Mesendoderm (in vitro differentiated cells): Measurements from ENCODE around the gene EGFR.
A peak's percentile ranks its signal among the peaks of the same experiment; 100 is the strongest.

ENCODE experiments used
- DNase-seq: peaks from one replicate; pipeline ENCODE4 v3.0.0; 2013
- H2AK5ac ChIP-seq: 2 replicates; pipeline ENCODE4 v1.6.1; 2013; ENCODE audit warnings: low read length, inconsistent platforms
- H2BK120ac ChIP-seq: 2 replicates; pipeline ENCODE4 v1.6.1; 2013; ENCODE audit warnings: low read depth, mild to moderate bottlenecking, low read length, moderate library complexity, mixed read lengths
- H2BK15ac ChIP-seq: replicated peaks from 2 replicates; pipeline ENCODE4 v1.6.1; 2013; ENCODE audit warnings: low read depth, mild to moderate bottlenecking, moderate library complexity
- H2BK5ac ChIP-seq: 2 replicates; pipeline ENCODE4 v1.6.1; 2013; ENCODE audit warnings: low read length, inconsistent platforms
- H3K18ac ChIP-seq: 2 replicates; pipeline ENCODE4 v1.6.1; 2013; ENCODE audit warnings: mild to moderate bottlenecking, low read length, mixed read lengths
- H3K23ac ChIP-seq: one replicate; pipeline ENCODE4 v1.6.1; 2013; ENCODE audit warnings: low read length
- H3K27ac ChIP-seq: 2 replicates; pipeline ENCODE4 v1.5.1; 2013; ENCODE audit warnings: low read depth, mild to moderate bottlenecking, inconsistent platforms, low read length, moderate library complexity
- H3K27me3 ChIP-seq: 2 replicates; pipeline ENCODE4 v1.6.1; 2013; ENCODE audit warnings: low read length, control low read depth, mild to moderate bottlenecking, inconsistent platforms; ENCODE audit not compliant: insufficient read depth, poor library complexity
- H3K36me3 ChIP-seq: 2 replicates; pipeline ENCODE4 v1.6.1; 2013; ENCODE audit warnings: low read length, inconsistent platforms; ENCODE audit not compliant: control insufficient read depth, insufficient read depth
- H3K4ac ChIP-seq: one replicate; pipeline ENCODE4 v1.6.1; 2013; ENCODE audit warnings: low read depth, mild to moderate bottlenecking, low read length, moderate library complexity
- H3K4me1 ChIP-seq: 2 replicates; pipeline ENCODE4 v1.6.1; 2013; ENCODE audit warnings: low read depth, low read length, inconsistent platforms; ENCODE audit not compliant: control insufficient read depth
- H3K4me2 ChIP-seq: 2 replicates; pipeline ENCODE4 v1.6.1; 2013; ENCODE audit warnings: low read length
- H3K4me3 ChIP-seq: 2 replicates; pipeline ENCODE4 v1.5.1; 2013; ENCODE audit warnings: mild to moderate bottlenecking, low read length
- H3K56ac ChIP-seq: one replicate; pipeline ENCODE4 v1.6.1; 2013; ENCODE audit warnings: low read length
- H3K79me1 ChIP-seq: 2 replicates; pipeline ENCODE4 v1.6.1; 2013; ENCODE audit warnings: low read length, inconsistent platforms
- H3K79me2 ChIP-seq: 2 replicates; pipeline ENCODE4 v1.6.1; 2013; ENCODE audit warnings: mild to moderate bottlenecking, low read length; ENCODE audit not compliant: control insufficient read depth, insufficient read depth
- H3K9ac ChIP-seq: 2 replicates; pipeline ENCODE4 v1.6.1; 2013; ENCODE audit warnings: low read length, inconsistent platforms
- H4K5ac ChIP-seq: one replicate; pipeline ENCODE4 v1.6.1; 2013; ENCODE audit warnings: low read length
- H4K8ac ChIP-seq: one replicate; pipeline ENCODE4 v1.6.1; 2013; ENCODE audit warnings: low read depth, mild to moderate bottlenecking, control low read depth, low read length, moderate library complexity
- WGBS: extraction: QIAGEN DNeasy Blood & Tissue Kit; methylation state at CpG from one replicate; pipeline ENCODE4 v1.1.7; 2013; ENCODE audit warnings: low lambda C conversion rate, missing lambda C conversion rate; ENCODE audit not compliant: insufficient coverage; ENCODE audit errors: extremely low coverage; 5-methylcytosine and 5-hydroxymethylcytosine counted together

The EGFR gene

GRCh38 chr7:55016746-55017090, 2.1 kb upstream of the EGFR start:
- no peak overlapping the region for H4K5ac ChIP-seq
- no peak overlapping the region for H4K8ac ChIP-seq
- no CpG with 5 or more reads among the region's 3 CpGs for WGBS
- peaks cover 2% of the 10 kb centered on the region for H3K27me3 ChIP-seq
- no peaks in the 10 kb centered on the region for H3K4me1 ChIP-seq
- no peak overlapping the region for H3K4me3 ChIP-seq
- no peak overlapping the region for H3K9ac ChIP-seq
- no peak overlapping the region for H3K18ac ChIP-seq
- no peaks in the 10 kb centered on the region for H3K79me1 ChIP-seq
- no peaks in the 10 kb centered on the region for H3K36me3 ChIP-seq
- H3K27ac ChIP-seq: no peak overlapping the region
- H2BK15ac ChIP-seq: no peak overlapping the region
- H3K23ac ChIP-seq: no peak overlapping the region
- no peak overlapping the region for H2AK5ac ChIP-seq
- H2BK120ac ChIP-seq: no peak overlapping the region
- no peak overlapping the region for H3K4ac ChIP-seq
- no peak overlapping the region for H3K56ac ChIP-seq
- H2BK5ac ChIP-seq: no peak overlapping the region
- no peak overlapping the region for H3K4me2 ChIP-seq
- no peaks in the 10 kb centered on the region for H3K79me2 ChIP-seq
- no peak for DNase-seq

DNA sequence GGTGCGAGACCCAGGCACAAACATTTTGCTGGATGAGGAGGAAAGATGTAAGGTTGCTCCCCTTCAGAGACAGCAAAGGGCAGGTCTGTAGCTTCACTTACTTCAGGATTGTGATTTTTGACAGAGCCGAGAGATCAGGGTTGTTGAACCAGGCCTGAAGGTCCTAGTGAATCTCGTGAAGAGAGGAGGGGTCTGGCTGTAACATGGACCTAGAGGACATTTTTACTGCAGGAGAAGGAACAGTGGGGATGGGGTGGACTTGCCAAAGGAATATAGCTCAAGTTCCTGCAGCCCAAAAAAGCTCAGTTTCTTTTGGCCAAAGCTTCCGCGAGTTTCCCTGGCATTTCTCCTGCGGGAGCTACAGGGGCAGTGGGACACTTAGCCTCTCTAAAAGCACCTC, 976 bp upstream of the EGFR start:
- no peak overlapping the region for H3K4me3 ChIP-seq
- no peak overlapping the region for H3K27ac ChIP-seq
- H2BK120ac ChIP-seq: no peak overlapping the region
- H3K9ac ChIP-seq: no peak overlapping the region
- H3K79me1 ChIP-seq: no peaks in the 10 kb centered on the region
- DNase-seq: no peak
- H3K79me2 ChIP-seq: no peaks in the 10 kb centered on the region
- H2BK15ac ChIP-seq: no peak overlapping the region
- H4K5ac ChIP-seq: no peak overlapping the region
- no peak overlapping the region for H3K4ac ChIP-seq
- peaks cover 2% of the 10 kb centered on the region for H3K27me3 ChIP-seq
- H3K18ac ChIP-seq: no peak overlapping the region
- H3K4me2 ChIP-seq: no peak overlapping the region
- no peaks in the 10 kb centered on the region for H3K4me1 ChIP-seq
- H4K8ac ChIP-seq: no peak overlapping the region
- no peak overlapping the region for H2AK5ac ChIP-seq
- no peaks in the 10 kb centered on the region for H3K36me3 ChIP-seq
- no peak overlapping the region for H3K56ac ChIP-seq
- no peak overlapping the region for H2BK5ac ChIP-seq
- H3K23ac ChIP-seq: no peak overlapping the region
- no CpG with 5 or more reads among the region's 6 CpGs for WGBS

DNA sequence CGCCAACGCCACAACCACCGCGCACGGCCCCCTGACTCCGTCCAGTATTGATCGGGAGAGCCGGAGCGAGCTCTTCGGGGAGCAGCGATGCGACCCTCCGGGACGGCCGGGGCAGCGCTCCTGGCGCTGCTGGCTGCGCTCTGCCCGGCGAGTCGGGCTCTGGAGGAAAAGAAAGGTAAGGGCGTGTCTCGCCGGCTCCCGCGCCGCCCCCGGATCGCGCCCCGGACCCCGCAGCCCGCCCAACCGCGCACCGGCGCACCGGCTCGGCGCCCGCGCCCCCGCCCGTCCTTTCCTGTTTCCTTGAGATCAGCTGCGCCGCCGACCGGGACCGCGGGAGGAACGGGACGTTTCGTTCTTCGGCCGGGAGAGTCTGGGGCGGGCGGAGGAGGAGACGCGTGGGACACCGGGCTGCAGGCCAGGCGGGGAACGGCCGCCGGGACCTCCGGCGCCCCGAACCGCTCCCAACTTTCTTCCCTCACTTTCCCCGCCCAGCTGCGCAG, 424 bp downstream of the EGFR start:
- Histone ChIP-seq H3K23ac (no peak overlapping the region), H3K9ac (peak overlapping the region; percentile 53), H3K4ac (no peak overlapping the region), H2AK5ac (no peak overlapping the region), H3K4me3 (peak overlapping the region; percentile 41), H3K79me2 (no peaks in the 10 kb centered on the region), H3K27ac (no peak overlapping the region), H3K4me2 (peak overlapping the region; percentile 67), H3K79me1 (no peaks in the 10 kb centered on the region), H3K4me1 (no peaks in the 10 kb centered on the region), H3K36me3 (no peaks in the 10 kb centered on the region), H4K8ac (no peak overlapping the region), H2BK15ac (no peak overlapping the region), H3K27me3 (peaks cover 2% of the 10 kb centered on the region), H3K18ac (peak overlapping the region; percentile 35), H2BK120ac (no peak overlapping the region), H3K56ac (peak overlapping the region; percentile 65), H2BK5ac (no peak overlapping the region), H4K5ac (no peak overlapping the region)
- WGBS: no CpG with 5 or more reads among the region's 70 CpGs
- DNase-seq: peak; percentile 43

- Histone ChIP-seq H3K27me3 (peaks cover 2% of the 10 kb centered on the region), H3K4me2 (peak overlapping the region; percentile 67), H3K9ac (peak overlapping the region; percentile 53), H3K36me3 (no peaks in the 10 kb centered on the region), H3K27ac (no peak overlapping the region), H2BK15ac (no peak overlapping the region), H4K8ac (no peak overlapping the region), H3K18ac (no peak overlapping the region), H3K4me3 (peak overlapping the region; percentile 19), H3K56ac (peak overlapping the region; percentile 65), H3K79me1 (no peaks in the 10 kb centered on the region), H4K5ac (no peak overlapping the region), H3K23ac (no peak overlapping the region), H3K79me2 (no peaks in the 10 kb centered on the region), H3K4ac (no peak overlapping the region), H3K4me1 (no peaks in the 10 kb centered on the region), H2BK120ac (no peak overlapping the region), H2BK5ac (no peak overlapping the region), H2AK5ac (no peak overlapping the region)
- WGBS: no CpG with 5 or more reads among the region's 78 CpGs
- DNase-seq: peak; percentile 37
These were observed 1.1 kb downstream of the EGFR start for GRCh38 chr7:55019691-55020465.

- no peak overlapping the region for H3K18ac ChIP-seq
- no peaks in the 10 kb centered on the region for H3K36me3 ChIP-seq
- no peak overlapping the region for H4K8ac ChIP-seq
- no CpG with 5 or more reads among the region's 11 CpGs for WGBS
- H3K79me1 ChIP-seq: no peaks in the 10 kb centered on the region
- no peak for DNase-seq
- no peak overlapping the region for H3K4ac ChIP-seq
- no peak overlapping the region for H2AK5ac ChIP-seq
- no peak overlapping the region for H3K4me2 ChIP-seq
- H3K4me1 ChIP-seq: no peaks in the 10 kb centered on the region
- H3K4me3 ChIP-seq: no peak overlapping the region
- H3K27me3 ChIP-seq: peaks cover 2% of the 10 kb centered on the region
- no peak overlapping the region for H2BK15ac ChIP-seq
- H2BK5ac ChIP-seq: no peak overlapping the region
- no peak overlapping the region for H2BK120ac ChIP-seq
- H3K27ac ChIP-seq: no peak overlapping the region
- no peak overlapping the region for H3K56ac ChIP-seq
- H3K79me2 ChIP-seq: no peaks in the 10 kb centered on the region
- no peak overlapping the region for H3K23ac ChIP-seq
- H3K9ac ChIP-seq: no peak overlapping the region
- no peak overlapping the region for H4K5ac ChIP-seq
These were observed 1.7 kb downstream of the EGFR start for GRCh38 chr7:55020466-55020871.

DNA sequence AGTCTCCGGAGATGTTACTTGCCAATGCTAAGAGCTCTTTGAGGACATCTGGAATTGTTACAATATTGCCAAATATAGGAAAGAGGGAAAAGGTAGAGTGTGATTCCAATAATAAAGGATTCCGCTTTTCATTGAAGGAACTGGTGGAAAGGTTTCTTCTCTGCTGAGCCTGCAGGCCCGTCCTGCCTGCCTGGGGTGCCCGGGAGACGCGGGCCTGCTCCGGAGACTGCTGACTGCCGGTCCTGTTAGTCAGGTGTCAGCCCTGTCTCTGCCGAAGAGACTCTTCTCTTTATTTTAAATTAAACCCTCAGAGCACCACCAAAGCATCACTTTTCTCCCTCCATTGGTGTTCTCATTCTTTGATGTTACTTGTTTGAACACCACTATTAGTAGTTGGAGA, 2.2 kb downstream of the EGFR start:
- Histone ChIP-seq H3K79me2 (no peaks in the 10 kb centered on the region), H2AK5ac (no peak overlapping the region), H3K4me1 (no peaks in the 10 kb centered on the region), H2BK15ac (no peak overlapping the region), H3K18ac (no peak overlapping the region), H3K27me3 (peaks cover 2% of the 10 kb centered on the region), H4K5ac (no peak overlapping the region), H2BK120ac (no peak overlapping the region), H3K4me2 (no peak overlapping the region), H3K79me1 (no peaks in the 10 kb centered on the region), H3K36me3 (no peaks in the 10 kb centered on the region), H3K23ac (no peak overlapping the region), H3K9ac (no peak overlapping the region), H3K4ac (no peak overlapping the region), H3K4me3 (no peak overlapping the region), H2BK5ac (no peak overlapping the region), H3K27ac (no peak overlapping the region), H3K56ac (no peak overlapping the region), H4K8ac (no peak overlapping the region)
- DNase-seq: no peak
- no CpG with 5 or more reads among the region's 9 CpGs for WGBS
